SK-N-SH (cell line): ENCODE measurements around the gene CTNNA3.

Experiments used
- CHD2 ChIP-seq: fragments of 150-350 bp; IDR thresholded peaks from 2 replicates; pipeline ENCODE4 v1.6.1; 2018; ENCODE audit warnings: low read length; ENCODE audit not compliant: partially characterized antibody
- FOXJ3 ChIP-seq: sonication (generic); formaldehyde crosslinking; IDR thresholded peaks from 2 replicates; pipeline ENCODE4 v1.5.1; 2020; ENCODE audit warnings: mild to moderate bottlenecking, missing genetic modification reagents
- FOXM1 ChIP-seq: IDR thresholded peaks from 2 replicates; pipeline ENCODE4 v1.4.0; 2012; ENCODE audit warnings: low read depth, mild to moderate bottlenecking
- IRF3 ChIP-seq: fragments of 150-350 bp; IDR thresholded peaks from 2 replicates; pipeline ENCODE4 v1.6.1; 2016; ENCODE audit warnings: mild to moderate bottlenecking, low read depth, low read length
- JUND ChIP-seq: IDR thresholded peaks from 2 replicates; pipeline ENCODE4 v1.4.0; 2012
- POLR2AphosphoS5 ChIP-seq: IDR thresholded peaks from 2 replicates; pipeline ENCODE4 v1.6.1; 2012; ENCODE audit warnings: low read depth, low read length
- REST ChIP-seq: IDR thresholded peaks from 2 replicates; pipeline ENCODE4 v1.6.1; 2012; ENCODE audit warnings: mild to moderate bottlenecking, low read depth, low read length, moderate library complexity
- RFX5 ChIP-seq: IDR thresholded peaks from 2 replicates; pipeline ENCODE4 v1.6.1; 2012; ENCODE audit warnings: mild to moderate bottlenecking, improper control_type of control experiment, low read length
- SMC3 ChIP-seq: IDR thresholded peaks from 2 replicates; pipeline ENCODE4 v1.6.1; 2012; ENCODE audit warnings: low read depth, low read length, improper control_type of control experiment
- TF ChIP-seq, protein P1 (sequence below): fragments of 200-600 bp; sonication (generic); IDR thresholded peaks from 2 replicates; pipeline ENCODE4 v1.6.1; 2017; ENCODE audit warnings: antibody characterized with exemption, mild to moderate bottlenecking, moderate library complexity

GRCh38 chr10:66252986-66253385 lies 1443.0 kb downstream of the CTNNA3 start:
- TF ChIP-seq, protein P1, sequence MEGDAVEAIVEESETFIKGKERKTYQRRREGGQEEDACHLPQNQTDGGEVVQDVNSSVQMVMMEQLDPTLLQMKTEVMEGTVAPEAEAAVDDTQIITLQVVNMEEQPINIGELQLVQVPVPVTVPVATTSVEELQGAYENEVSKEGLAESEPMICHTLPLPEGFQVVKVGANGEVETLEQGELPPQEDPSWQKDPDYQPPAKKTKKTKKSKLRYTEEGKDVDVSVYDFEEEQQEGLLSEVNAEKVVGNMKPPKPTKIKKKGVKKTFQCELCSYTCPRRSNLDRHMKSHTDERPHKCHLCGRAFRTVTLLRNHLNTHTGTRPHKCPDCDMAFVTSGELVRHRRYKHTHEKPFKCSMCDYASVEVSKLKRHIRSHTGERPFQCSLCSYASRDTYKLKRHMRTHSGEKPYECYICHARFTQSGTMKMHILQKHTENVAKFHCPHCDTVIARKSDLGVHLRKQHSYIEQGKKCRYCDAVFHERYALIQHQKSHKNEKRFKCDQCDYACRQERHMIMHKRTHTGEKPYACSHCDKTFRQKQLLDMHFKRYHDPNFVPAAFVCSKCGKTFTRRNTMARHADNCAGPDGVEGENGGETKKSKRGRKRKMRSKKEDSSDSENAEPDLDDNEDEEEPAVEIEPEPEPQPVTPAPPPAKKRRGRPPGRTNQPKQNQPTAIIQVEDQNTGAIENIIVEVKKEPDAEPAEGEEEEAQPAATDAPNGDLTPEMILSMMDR = no peak
- no peak for TF ChIP-seq SMC3
- no peak for TF ChIP-seq POLR2AphosphoS5
- TF ChIP-seq FOXJ3 (CRISPR knock-in tag) = no peak
- TF ChIP-seq FOXM1 = no peak
- no peak for TF ChIP-seq REST
- no peak for TF ChIP-seq RFX5
- no peak for TF ChIP-seq JUND
- no peak for TF ChIP-seq IRF3
- no peak for TF ChIP-seq CHD2
